OCI-LY1 (cell line): ENCODE results near the gene BBX.

Experiments used
- EZH2 ChIP-seq: fragments of 200-600 bp; sonication (generic), shearing (Covaris generic); IDR thresholded peaks from 2 replicates; pipeline ENCODE4 v1.8.0; 2017; ENCODE audit warnings: borderline replicate concordance, mixed run types, mild to moderate bottlenecking, antibody characterized with exemption, low read length, moderate library complexity, mixed read lengths
- TF ChIP-seq, protein P1 (sequence below): fragments of 200-600 bp; sonication (generic), shearing (Covaris generic); IDR thresholded peaks from 2 replicates; pipeline ENCODE4 v1.5.1; 2017; ENCODE audit warnings: mild to moderate bottlenecking, antibody characterized with exemption, low read length, moderate library complexity, mixed read lengths

DNA sequence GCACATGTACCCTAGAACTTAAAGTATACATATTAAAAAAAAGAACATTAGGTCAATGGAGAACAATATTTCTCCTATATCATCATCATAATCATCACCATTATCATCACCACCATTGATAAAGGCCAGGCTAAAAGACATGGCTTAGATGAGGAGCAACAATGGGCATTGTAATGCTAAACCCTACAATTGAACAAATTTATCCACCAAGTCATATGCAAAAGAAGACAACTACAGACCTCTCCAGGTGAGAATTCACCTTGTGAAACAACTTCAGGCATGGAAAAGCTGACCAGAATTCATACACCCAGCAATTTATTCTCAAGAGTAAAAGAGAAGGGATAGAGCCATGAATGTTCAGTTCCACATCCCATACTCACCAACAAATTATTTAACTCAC, 46.3 kb upstream of the BBX start:
- TF ChIP-seq, protein P1, sequence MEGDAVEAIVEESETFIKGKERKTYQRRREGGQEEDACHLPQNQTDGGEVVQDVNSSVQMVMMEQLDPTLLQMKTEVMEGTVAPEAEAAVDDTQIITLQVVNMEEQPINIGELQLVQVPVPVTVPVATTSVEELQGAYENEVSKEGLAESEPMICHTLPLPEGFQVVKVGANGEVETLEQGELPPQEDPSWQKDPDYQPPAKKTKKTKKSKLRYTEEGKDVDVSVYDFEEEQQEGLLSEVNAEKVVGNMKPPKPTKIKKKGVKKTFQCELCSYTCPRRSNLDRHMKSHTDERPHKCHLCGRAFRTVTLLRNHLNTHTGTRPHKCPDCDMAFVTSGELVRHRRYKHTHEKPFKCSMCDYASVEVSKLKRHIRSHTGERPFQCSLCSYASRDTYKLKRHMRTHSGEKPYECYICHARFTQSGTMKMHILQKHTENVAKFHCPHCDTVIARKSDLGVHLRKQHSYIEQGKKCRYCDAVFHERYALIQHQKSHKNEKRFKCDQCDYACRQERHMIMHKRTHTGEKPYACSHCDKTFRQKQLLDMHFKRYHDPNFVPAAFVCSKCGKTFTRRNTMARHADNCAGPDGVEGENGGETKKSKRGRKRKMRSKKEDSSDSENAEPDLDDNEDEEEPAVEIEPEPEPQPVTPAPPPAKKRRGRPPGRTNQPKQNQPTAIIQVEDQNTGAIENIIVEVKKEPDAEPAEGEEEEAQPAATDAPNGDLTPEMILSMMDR = no peak
- TF ChIP-seq EZH2 = no peak
